Thoracic aorta (tissue), 2 donors: ENCODE data around the gene TMEM141. TPM values are rescaled to one million over a fixed set of nuclear protein-coding genes. Genes with fewer than 3 reads are reported as not detected.

ENCODE experiments used
- ATAC-seq: fragments of 150-250 bp; one replicate; pipeline ENCODE4 v1.8.0; 2017; ENCODE audit warnings: low read depth; ENCODE audit not compliant: insufficient number of reproducible peaks, low FRiP score
- DNase-seq: peaks from one replicate; pipeline ENCODE4 v3.0.0-alpha.2; 2020; ENCODE audit warnings: low spot score
- H3K27ac ChIP-seq, 2 donors: fragments of 200-600 bp; sonication (generic); 1 replicate in 1 of 2; 2 replicates in 1 of 2; pipeline ENCODE4 v1.5.1; 2016; ENCODE audit warnings: mild to moderate bottlenecking in 2 of 2, moderate library complexity in 2 of 2
- H3K27me3 ChIP-seq: fragments of 200-600 bp; sonication (generic); replicated peaks from 2 replicates; pipeline ENCODE4 v1.6.0; 2016; ENCODE audit warnings: mild to moderate bottlenecking; ENCODE audit not compliant: insufficient read depth
- H3K36me3 ChIP-seq: fragments of 200-600 bp; sonication (generic); one replicate; pipeline ENCODE4 v1.5.1; 2016
- H3K4me1 ChIP-seq, 2 donors: fragments of 200-600 bp; sonication (generic); 1 replicate in 1 of 2; 2 replicates in 1 of 2; pipeline versions ENCODE4 v1.5.1 to v1.6.0; 2016; ENCODE audit warnings: low read depth in 2 of 2, mild to moderate bottlenecking in 1 of 2; ENCODE audit not compliant: control insufficient read depth in 1 of 2
- H3K4me3 ChIP-seq: fragments of 200-600 bp; sonication (generic); 2 replicates; pipeline ENCODE4 v1.5.1; 2016; ENCODE audit warnings: mild to moderate bottlenecking
- H3K9me3 ChIP-seq: fragments of 200-600 bp; sonication (generic); 2 replicates; pipeline ENCODE4 v1.5.1; 2016
- CTCF ChIP-seq: fragments of 200-600 bp; sonication (generic); IDR thresholded peaks from one replicate; pipeline ENCODE4 v1.5.1; 2019; ENCODE audit warnings: antibody characterized with exemption
- total RNA-seq, 2 donors: library from RNA; depleted of rRNA; stranded (reverse); fragments of >200 nt; gene quantifications; one replicate each; pipeline versions ENCODE4 v1.1.0 to v1.2.3, GENCODE V29; 2016

TMEM141 gene
- total RNA-seq, 2 donors from 2014 or later, result 12.8 to 37.8 TPM

GRCh38 chr9:136789523-136789937, 1.6 kb upstream of the TMEM141 start:
- Histone ChIP-seq H3K4me1 (peaks cover 2 to 14% of the 10 kb centered on the region in 2 donors), H3K36me3 (no peaks in the 10 kb centered on the region), H3K9me3 (no peaks in the 10 kb centered on the region), H3K27ac (no peak overlapping the region), H3K27me3 (no peaks in the 10 kb centered on the region), H3K4me3 (no peak overlapping the region)
- ATAC-seq (no peak), DNase-seq (no peak)
- no peak for TF ChIP-seq CTCF

DNA sequence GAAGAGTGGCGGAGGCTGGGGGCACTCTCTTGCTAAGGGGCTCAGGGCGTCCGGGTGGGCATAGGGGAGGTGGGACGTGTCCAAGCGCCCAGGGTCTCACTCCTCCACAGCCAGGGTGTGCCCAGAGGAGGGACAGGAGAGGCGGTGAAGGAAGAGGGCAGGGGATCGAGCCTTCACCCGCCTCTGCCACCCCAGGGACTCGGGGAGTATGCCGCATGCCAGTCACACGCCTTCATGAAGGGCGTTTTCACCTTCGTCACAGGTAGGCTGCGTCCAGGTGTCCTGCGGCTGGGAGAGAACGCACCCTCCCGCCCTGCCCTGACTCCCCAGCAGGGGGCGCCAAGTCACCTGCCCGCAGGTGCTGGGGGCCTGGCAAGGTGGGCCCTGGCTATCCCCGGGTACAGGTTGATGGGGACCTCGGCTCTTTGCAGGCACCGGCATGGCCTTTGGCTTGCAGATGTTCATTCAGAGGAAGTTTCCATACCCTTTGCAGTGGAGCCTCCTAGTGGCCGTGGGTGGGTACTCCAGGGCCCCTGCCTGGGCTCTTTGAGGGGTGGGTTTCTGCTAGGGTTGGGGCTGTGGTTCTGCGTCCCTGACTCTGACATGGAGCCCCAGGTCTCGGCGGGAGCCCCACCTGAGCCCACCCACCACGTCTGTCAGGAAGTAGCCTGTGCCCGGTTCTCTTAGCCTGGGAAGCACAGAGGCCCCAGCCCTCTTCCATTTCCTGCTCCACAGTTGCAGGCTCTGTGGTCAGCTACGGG, 552 bp downstream of the TMEM141 start:
- H3K27ac ChIP-seq, result peak overlapping the region; percentile 75 to 83
- H3K4me3 ChIP-seq, result peak overlapping the region; percentile 93
- peak; percentile 95 for TF ChIP-seq CTCF
- DNase-seq, result no peak
- H3K36me3 ChIP-seq, result no peaks in the 10 kb centered on the region
- H3K27me3 ChIP-seq, result no peaks in the 10 kb centered on the region
- H3K4me1 ChIP-seq, result peaks cover 2 to 14% of the 10 kb centered on the region in 2 donors
- no peaks in the 10 kb centered on the region for H3K9me3 ChIP-seq
- ATAC-seq, result no peak

- no peaks in the 10 kb centered on the region for H3K9me3 ChIP-seq
- H3K27me3 ChIP-seq, result no peaks in the 10 kb centered on the region
- no peaks in the 10 kb centered on the region for H3K36me3 ChIP-seq
- H3K4me3 ChIP-seq, result peak overlapping the region; percentile 93
- DNase-seq (no peak), ATAC-seq (no peak)
- no peak for TF ChIP-seq CTCF
- H3K4me1 ChIP-seq, result peaks cover 2 to 14% of the 10 kb centered on the region in 2 donors
- no peak overlapping the region for H3K27ac ChIP-seq
Observed at GRCh38 chr9:136792321-136793085, 1.4 kb downstream of the TMEM141 start.

- no peak for DNase-seq
- no peak overlapping the region for H3K27ac ChIP-seq
Observed at GRCh38 chr9:136793086-136793946, 2.2 kb downstream of the TMEM141 start.

More at GRCh38 chr9:136793086-136793946, 2.2 kb downstream of the TMEM141 start:
- H3K36me3 ChIP-seq, result no peaks in the 10 kb centered on the region
- H3K27me3 ChIP-seq, result no peaks in the 10 kb centered on the region
- no peaks in the 10 kb centered on the region for H3K9me3 ChIP-seq
- H3K4me3 ChIP-seq, result no peak overlapping the region
- no peak for ATAC-seq
- TF ChIP-seq CTCF, result no peak
- peaks cover 2 to 14% of the 10 kb centered on the region in 2 donors for H3K4me1 ChIP-seq
